NCI-H345 treated with DMSO at 0.1 percent for 48 hours (cell line): Measurements from ENCODE around the gene ITSN2.
"Not testable (repeated sequence)": the region's sequence is repeated elsewhere in the genome, so short reads cannot be mapped to it uniquely, and the experiment has no call there.

Experiments used
- DNase-seq: peaks from one replicate; lab custom pipeline; 2025; ENCODE audit not compliant: unreplicated experiment; lab: John Stamatoyannopoulos, UW

The ITSN2 gene

GRCh38 chr2:24360050-24360962, at the start of gene ITSN2:
TSS of gene ITSN2 (minus strand) at chr2:24360536. CDS start at chr2:24328082, 32,454 bp downstream.
- peak; percentile 71 for DNase-seq

- DNase-seq: no peak
Measured at GRCh38 chr2:24409171-24409570, 48.8 kb upstream of the ITSN2 start.

- not testable (repeated sequence) for DNase-seq
Measured at GRCh38 chr2:24408704-24409103, 48.4 kb upstream of the ITSN2 start.

GRCh38 chr2:24404491-24404921, 44.2 kb upstream of the ITSN2 start:
- no peak for DNase-seq

GRCh38 chr2:24403832-24404212, 43.5 kb upstream of the ITSN2 start:
- no peak for DNase-seq

GRCh38 chr2:24403168-24403831, 43.0 kb upstream of the ITSN2 start:
- DNase-seq: no peak

GRCh38 chr2:24402242-24403097, 42.1 kb upstream of the ITSN2 start:
- no peak for DNase-seq

- peak; percentile 99 for DNase-seq
Measured at GRCh38 chr2:24400207-24400907, 40.0 kb upstream of the ITSN2 start.

- peak; percentile 99 for DNase-seq
Measured at GRCh38 chr2:24399434-24400206, 39.3 kb upstream of the ITSN2 start.

- no peak for DNase-seq
Measured at GRCh38 chr2:24394998-24395397, 34.7 kb upstream of the ITSN2 start.

- DNase-seq: no peak
Measured at GRCh38 chr2:24392542-24393059, 32.3 kb upstream of the ITSN2 start.

GRCh38 chr2:24385366-24385765, 25.0 kb upstream of the ITSN2 start:
- no peak for DNase-seq

GRCh38 chr2:24382363-24383073, 22.2 kb upstream of the ITSN2 start:
- DNase-seq: peak; percentile 73

GRCh38 chr2:24380820-24381219, 20.5 kb upstream of the ITSN2 start:
- no peak for DNase-seq

- no peak for DNase-seq
Measured at GRCh38 chr2:24375349-24376087, 15.2 kb upstream of the ITSN2 start.

GRCh38 chr2:24374301-24374700, 14.0 kb upstream of the ITSN2 start:
- no peak for DNase-seq

GRCh38 chr2:24372033-24372432, 11.7 kb upstream of the ITSN2 start:
- DNase-seq: no peak

GRCh38 chr2:24365826-24366225, 5.5 kb upstream of the ITSN2 start:
- no peak for DNase-seq
